ENCODE data around the gene ANKRD34C. TPM values are rescaled to one million over a fixed set of nuclear protein-coding genes. Genes with fewer than 3 reads are reported as not detected.

ANKRD34C gene
- total and polyA plus RNA-seq, 9 of the 15 experiments (the other 6 are each of a cell fraction or from before 2014, with no cell fraction given), result 0.01 TPM; not detected in 8

- TF ChIP-seq SAFB2 (IDR thresholded peaks at IDR 0.05; ENCODE audit: borderline replicate concordance, low read depth, low read length, severe bottlenecking) (no peak), NBN (IDR thresholded peaks at IDR 0.05; ENCODE audit: low read depth) (no peak)
Measured at GRCh38 chr15:79322945-79323344, 40.4 kb downstream of the ANKRD34C start (continued).

- H3K36me3 ChIP-seq (ENCODE audit: control insufficient read depth, insufficient read depth, low read length), result peaks cover 27% of the 10 kb centered on the region
- no TSS peak for BruUV-seq (replicated peaks)
- FAIRE-seq, result peak; percentile 88
- no peaks in the 10 kb centered on the region for H3K79me2 ChIP-seq (ENCODE audit: control insufficient read depth, insufficient read depth, low read length)
- no peaks in the 10 kb centered on the region for H3K27me3 ChIP-seq (ENCODE audit: control insufficient read depth in 2 of 2, insufficient read depth in 2 of 2, low read length in 2 of 2)
- no peaks in the 10 kb centered on the region for H3K9me1 ChIP-seq (ENCODE audit: control insufficient read depth, insufficient read depth, low read length)
- peak in 2 of 4 experiments; percentile 27 to 49 for DNase-seq (ENCODE audit: extremely low read depth in 1 of 4, low spot score in 3 of 4)
- peak; percentile 65 for ATAC-seq
- H3K4me1 ChIP-seq (replicated peaks in 1 of 2; ENCODE audit: control insufficient read depth in 2 of 2, insufficient read depth in 2 of 2, low read length in 2 of 2), result peaks cover 0 to 3% of the 10 kb centered on the region in 2 experiments; a peak in 1 of 5 replicates
- H3K4me3 ChIP-seq, result no peak overlapping the region
- 46% methylated on average over 2 of the region's 2 CpGs for WGBS (ENCODE audit: insufficient coverage, low coverage, missing lambda C conversion rate)
- POLR2A ChIA-PET, result interaction anchor here (1.0 kb wide), 1 partner anchor 17 kb away, joined by 3 read pairs; no protein-coding TSS in a partner anchor
- peak overlapping the region; percentile 51; the same call in 1 of the 2 replicates for H2AFZ ChIP-seq (ENCODE audit: low read depth, low read length)
- peak overlapping the region; percentile 36; the same call in 1 of the 3 replicates for H3K27ac ChIP-seq (ENCODE audit: extremely low read depth, low read depth, low read length)
- no peak overlapping the region for H3K4me2 ChIP-seq (ENCODE audit: insufficient read depth, low read length)
- CTCF ChIA-PET (ENCODE audit: low intra/inter-chr PET ratio), result no interaction called here
- intact Hi-C loops (cut with micrococcal nuclease) (no loop called here), in situ Hi-C loops (cut with MboI) (no loop called here)
- H4K20me1 ChIP-seq (replicated peaks; ENCODE audit: control insufficient read depth, insufficient read depth, low read length), result no peaks in the 10 kb centered on the region
- 0 out of 4 replicates have a peak overlapping the region, but pooled peaks of 1 of the 2 experiments have one; percentile 55 for H3K9ac ChIP-seq (ENCODE audit: insufficient read depth in 1 of 2, low read depth in 2 of 2, low read length in 2 of 2)
- no peaks in the 10 kb centered on the region for H3K9me3 ChIP-seq (replicated peaks; ENCODE audit: control insufficient read depth, insufficient read depth, low read depth, low read length)
- TF ChIP-seq MAFF (IDR thresholded peaks at IDR 0.05; ENCODE audit: low read length) (peak; percentile 83), NFE2L1 (tag; IDR thresholded peaks at IDR 0.05; ENCODE audit: borderline replicate concordance, low read depth) (peak; percentile 79), MEF2D (tag; conservative IDR thresholded peaks at IDR 0.05; ENCODE audit: low read depth) (0 out of 2 replicates have a peak, but pooled peaks have one; percentile 53), DMBX1 (CRISPR knock-in tag; IDR thresholded peaks at IDR 0.05; ENCODE audit: borderline replicate concordance) (0 out of 2 replicates have a peak, but pooled peaks have one; percentile 15), HBP1 (CRISPR knock-in tag; IDR thresholded peaks at IDR 0.05) (no peak), MITF (IDR thresholded peaks at IDR 0.05) (no peak), ZC3H8 (IDR thresholded peaks at IDR 0.05) (no peak), CUX1 (CRISPR knock-in tag; IDR thresholded peaks at IDR 0.05) (no peak), THRB (CRISPR knock-in tag; conservative IDR thresholded peaks at IDR 0.05) (no peak)
Measured at GRCh38 chr15:79329171-79329611, 46.7 kb downstream of the ANKRD34C start.

Data from K562 (cell line).